ENCODE data around the gene NEURL4.

NEURL4 gene

GRCh38 chr17:7304179-7304578, 25.0 kb downstream of the NEURL4 start:
- DNase-seq (ENCODE audit: low read depth in 2 of 2), result no peak

GRCh38 chr17:7296189-7296861, 32.8 kb downstream of the NEURL4 start:
- peak; percentile 37 to 49 for DNase-seq (ENCODE audit: low read depth in 2 of 2)

- DNase-seq (ENCODE audit: low read depth in 2 of 2), result no peak
Measured at GRCh38 chr17:7295230-7296180, 33.6 kb downstream of the NEURL4 start.

- peak in 1 of 2 donors; percentile 41 for DNase-seq (ENCODE audit: low read depth in 2 of 2)
Measured at GRCh38 chr17:7294614-7295153, 34.5 kb downstream of the NEURL4 start, which contains the start of gene YBX2. YBX2 (minus strand) TSS chr17:7294639; CDS start chr17:7294500, 139 bp downstream.

GRCh38 chr17:7293816-7294613, 35.1 kb downstream of the NEURL4 start:
- DNase-seq (ENCODE audit: low read depth in 2 of 2), result no peak

GRCh38 chr17:7293159-7293558, 36.0 kb downstream of the NEURL4 start:
- no peak for DNase-seq (ENCODE audit: low read depth in 2 of 2)

- no peak for DNase-seq (ENCODE audit: low read depth in 2 of 2)
Measured at GRCh38 chr17:7292729-7293128, 36.4 kb downstream of the NEURL4 start.

GRCh38 chr17:7292194-7292593, 36.9 kb downstream of the NEURL4 start:
- no peak for DNase-seq (ENCODE audit: low read depth in 2 of 2)

- DNase-seq (ENCODE audit: low read depth in 2 of 2), result no peak
Measured at GRCh38 chr17:7290685-7291084, 38.5 kb downstream of the NEURL4 start.

GRCh38 chr17:7290166-7290565, 39.0 kb downstream of the NEURL4 start:
- DNase-seq (ENCODE audit: low read depth in 2 of 2), result no peak

- DNase-seq (ENCODE audit: low read depth in 2 of 2), result no peak
Measured at GRCh38 chr17:7289256-7290032, 39.7 kb downstream of the NEURL4 start.

GRCh38 chr17:7285679-7286078, 43.5 kb downstream of the NEURL4 start:
- no peak for DNase-seq (ENCODE audit: low read depth in 2 of 2)

GRCh38 chr17:7284911-7285310, 44.2 kb downstream of the NEURL4 start:
- no peak for DNase-seq (ENCODE audit: low read depth in 2 of 2)

- no peak for DNase-seq (ENCODE audit: low read depth in 2 of 2)
Measured at GRCh38 chr17:7283471-7284216, 45.5 kb downstream of the NEURL4 start.

- DNase-seq (ENCODE audit: low read depth in 2 of 2), result no peak
Measured at GRCh38 chr17:7282752-7283321, 46.3 kb downstream of the NEURL4 start.

GRCh38 chr17:7281953-7282751, 47.0 kb downstream of the NEURL4 start:
- no peak for DNase-seq (ENCODE audit: low read depth in 2 of 2)

GRCh38 chr17:7281074-7281952, 47.8 kb downstream of the NEURL4 start, which contains the start of gene SLC2A4:
SLC2A4 (plus strand) TSS chr17:7281718; CDS start chr17:7281935, 217 bp downstream.
- DNase-seq (ENCODE audit: low read depth in 2 of 2), result peak; percentile 52 to 63
